Endodermal cell (in vitro differentiated cells): ENCODE data around the gene BCAR1. TPM values are rescaled to one million over a fixed set of nuclear protein-coding genes. Genes with fewer than 3 reads are reported as not detected.

Source experiments
- DNase-seq: peaks from one replicate; pipeline ENCODE4 v3.0.0-alpha.2; 2017
- H3K27ac ChIP-seq: 2 replicates; pipeline ENCODE4 v1.5.1; 2013; ENCODE audit warnings: mild to moderate bottlenecking, low read depth, low read length, moderate library complexity
- H3K27me3 ChIP-seq: 2 replicates; pipeline ENCODE4 v1.6.1; 2013; ENCODE audit warnings: mild to moderate bottlenecking, low read length, moderate library complexity; ENCODE audit not compliant: insufficient read depth, control insufficient read depth, poor library complexity, severe bottlenecking
- H3K36me3 ChIP-seq: 2 replicates; pipeline ENCODE4 v1.7.0; 2013; ENCODE audit warnings: mild to moderate bottlenecking, low read length, moderate library complexity; ENCODE audit not compliant: control insufficient read depth, insufficient read depth
- H3K4me1 ChIP-seq: one replicate; pipeline ENCODE4 v1.7.0; 2013; ENCODE audit warnings: low read length; ENCODE audit not compliant: control insufficient read depth, insufficient read depth
- H3K4me3 ChIP-seq: 2 replicates; pipeline ENCODE4 v1.5.1; 2013; ENCODE audit warnings: mild to moderate bottlenecking, low read length, moderate library complexity
- H3K9ac ChIP-seq: 2 replicates; pipeline ENCODE4 v1.6.1; 2013; ENCODE audit warnings: mild to moderate bottlenecking, low read length, moderate library complexity; ENCODE audit not compliant: poor library complexity, severe bottlenecking; ENCODE audit errors: extremely low read depth
- H3K9me3 ChIP-seq: 2 replicates; pipeline ENCODE4 v1.6.1; 2013; ENCODE audit warnings: mild to moderate bottlenecking, low read length, moderate library complexity; ENCODE audit not compliant: control insufficient read depth
- H3K27ac Mint-ChIP-seq: 2 replicates; pipeline ENCODE4 v1.8.0; 2020; ENCODE audit warnings: mixed read lengths
- H3K27me3 Mint-ChIP-seq: 2 replicates; pipeline ENCODE4 v1.8.0; 2021; ENCODE audit warnings: mild to moderate bottlenecking, mixed read lengths; ENCODE audit not compliant: insufficient read depth
- H3K36me3 Mint-ChIP-seq: 2 replicates; pipeline ENCODE4 v1.8.0; 2020; ENCODE audit warnings: low read depth, mixed read lengths
- H3K4me1 Mint-ChIP-seq: 2 replicates; pipeline ENCODE4 v1.8.0; 2020; ENCODE audit warnings: mixed read lengths
- H3K4me3 Mint-ChIP-seq: 2 replicates; pipeline ENCODE4 v1.8.0; 2020; ENCODE audit warnings: mild to moderate bottlenecking, moderate library complexity, mixed read lengths
- H3K9me3 Mint-ChIP-seq: 2 replicates; pipeline ENCODE4 v1.8.0; 2020; ENCODE audit warnings: mild to moderate bottlenecking, mixed read lengths
- CTCF ChIP-seq: fragments of 200-600 bp; sonication (generic); conservative IDR thresholded peaks from 2 replicates; pipeline ENCODE4 v1.5.0; 2021; ENCODE audit warnings: antibody characterized with exemption, mild to moderate bottlenecking
- WGBS, 2 experiments: methylation state at CpG; one replicate each; pipeline versions ENCODE4 v1.1.5 to v1.1.7; 2013; ENCODE audit warnings: missing lambda C conversion rate in 2 of 2, mixed read lengths in 1 of 2; ENCODE audit not compliant: insufficient coverage in 1 of 2, insufficient read length in 1 of 2; 5-methylcytosine and 5-hydroxymethylcytosine counted together
- total RNA-seq, 2 donors: library from RNA; stranded (reverse); fragmentation: NEBNext Ultra II Directional in 1 of 2; extraction: Animal tissue kit (Norgen Biotek cat#: 25700) in 1 of 2; gene quantifications; 2 replicates in 1 of 2; 3 replicates in 1 of 2; pipeline ENCODE4 v1.2.1, GENCODE V29; 2021

The BCAR1 gene
- total RNA-seq, 2 donors from 2014 or later, result 56.2 to 74.3 TPM

- no peak overlapping the region for H3K27ac ChIP-seq
- Mint-ChIP-seq H3K4me3 (no peak overlapping the region), H3K36me3 (no peaks in the 10 kb centered on the region), H3K4me1 (peaks cover 20% of the 10 kb centered on the region), H3K27ac (no peak overlapping the region), H3K27me3 (no peaks in the 10 kb centered on the region), H3K9me3 (no peaks in the 10 kb centered on the region)
- no peaks in the 10 kb centered on the region for H3K36me3 ChIP-seq
- no peak overlapping the region for H3K9ac ChIP-seq
- peaks cover under 1% of the 10 kb centered on the region for H3K4me1 ChIP-seq
- peak; percentile 25 for DNase-seq
- WGBS, 2 experiments, result 88 to 97% methylated on average over 5 to 13 of the region's 13 CpGs
- TF ChIP-seq CTCF, result no peak
- no peak overlapping the region for H3K4me3 ChIP-seq
- no peaks in the 10 kb centered on the region for H3K9me3 ChIP-seq
- H3K27me3 ChIP-seq, result no peaks in the 10 kb centered on the region
Observed at GRCh38 chr16:75202069-75202590, 49.3 kb downstream of the BCAR1 start.

- Mint-ChIP-seq H3K9me3 (no peaks in the 10 kb centered on the region), H3K4me1 (peaks cover 22% of the 10 kb centered on the region), H3K27ac (no peak overlapping the region), H3K36me3 (no peaks in the 10 kb centered on the region), H3K27me3 (peaks cover 22% of the 10 kb centered on the region), H3K4me3 (no peak overlapping the region)
- no peak overlapping the region for H3K9ac ChIP-seq
- no peak overlapping the region for H3K4me3 ChIP-seq
- peaks cover 6% of the 10 kb centered on the region for H3K4me1 ChIP-seq
- peaks cover 16% of the 10 kb centered on the region for H3K27me3 ChIP-seq
- no peak for TF ChIP-seq CTCF
- H3K27ac ChIP-seq, result no peak overlapping the region
- no peaks in the 10 kb centered on the region for H3K9me3 ChIP-seq
- peak; percentile 46 for DNase-seq
- 85 to 87% methylated on average over 15 to 18 of the region's 18 CpGs for WGBS, 2 experiments
- H3K36me3 ChIP-seq, result no peaks in the 10 kb centered on the region
Observed at GRCh38 chr16:75198135-75198600, 53.3 kb downstream of the BCAR1 start.

GRCh38 chr16:75197522-75198134, 53.8 kb downstream of the BCAR1 start:
- peaks cover 22% of the 10 kb centered on the region for H3K27me3 Mint-ChIP-seq

More at GRCh38 chr16:75197522-75198134, 53.8 kb downstream of the BCAR1 start:
- H3K4me3 Mint-ChIP-seq, result no peak overlapping the region
- H3K27ac ChIP-seq, result no peak overlapping the region
- no peaks in the 10 kb centered on the region for H3K36me3 ChIP-seq
- peaks cover 16% of the 10 kb centered on the region for H3K27me3 ChIP-seq
- peaks cover 6% of the 10 kb centered on the region for H3K4me1 ChIP-seq
- DNase-seq, result peak; percentile 60
- no peaks in the 10 kb centered on the region for H3K9me3 Mint-ChIP-seq
- no peak overlapping the region for H3K27ac Mint-ChIP-seq
- H3K9ac ChIP-seq, result no peak overlapping the region
- TF ChIP-seq CTCF, result no peak
- no peaks in the 10 kb centered on the region for H3K36me3 Mint-ChIP-seq
- WGBS, 2 experiments, result 88% methylated on average over 14 of the region's 14 CpGs
- no peaks in the 10 kb centered on the region for H3K9me3 ChIP-seq
- peaks cover 17% of the 10 kb centered on the region for H3K4me1 Mint-ChIP-seq
- no peak overlapping the region for H3K4me3 ChIP-seq
